H1 (cell line): Measurements from ENCODE around the gene MDM4.

Source experiments
- ATF3 ChIP-seq: IDR thresholded peaks from 2 replicates; pipeline ENCODE4 v1.6.1; 2011; ENCODE audit warnings: low read depth, mild to moderate bottlenecking, low read length; ENCODE audit not compliant: insufficient read depth
- CBX5 ChIP-seq: fragments of 300-800, 300-1000 bp; sonication (generic); IDR thresholded peaks from 2 replicates; pipeline ENCODE4 v1.7.1; 2016; ENCODE audit warnings: antibody characterized with exemption, low read length, low read depth
- CTCF ChIP-seq, 3 experiments: IDR thresholded peaks; 1 replicate in 2 of 3; 2 replicates in 1 of 3; pipeline versions ENCODE4 v1.5.1 to v1.6.1; 2011; ENCODE audit warnings: low read length in 3 of 3, mild to moderate bottlenecking in 3 of 3, inconsistent platforms in 2 of 3, low read depth in 1 of 3, moderate library complexity in 1 of 3; ENCODE audit not compliant: insufficient read depth in 1 of 3; ENCODE audit errors: control extremely low read depth in 1 of 3
- PHF8 ChIP-seq: fragments of 200-600 bp; sonication (generic); conservative IDR thresholded peaks from 2 replicates; pipeline ENCODE4 v1.7.1; 2012; ENCODE audit warnings: low read depth, mild to moderate bottlenecking, inconsistent platforms, low read length, moderate library complexity
- SP1 ChIP-seq: IDR thresholded peaks from 2 replicates; pipeline ENCODE4 v1.6.1; 2011; ENCODE audit warnings: low read depth, low read length

- TF ChIP-seq CTCF (IDR thresholded peaks at IDR 0.05; ENCODE audit: control extremely low read depth in 1 of 3, insufficient read depth in 1 of 3, low read depth in 1 of 3, low read length in 3 of 3) (no peak), SP1 (no peak), CBX5 (no peak), ATF3 (no peak), PHF8 (no peak)
Measured at GRCh38 chr1:204598319-204598969, 82.2 kb downstream of the MDM4 start.
